CD4-positive, alpha-beta memory T cell (primary cell): ENCODE data around the gene GBP3. TPM values are rescaled to one million over a fixed set of nuclear protein-coding genes. Genes with fewer than 3 reads are reported as not detected.
"Not testable (repeated sequence)": the region's sequence is repeated elsewhere in the genome, so short reads cannot be mapped to it uniquely, and the experiment has no call there.

ENCODE experiments used
- CTCF ChIA-PET: fragments of 350-600 bp; sonication (Branson Sonifier 250); formaldehyde crosslinking; loops from one replicate; lab custom pipeline; 2021; ENCODE audit warnings: inconsistent platforms; ENCODE audit not compliant: partially characterized antibody; lab: Charles Lee
- POLR2A ChIA-PET: fragments of 350-600 bp; sonication (Branson Sonifier 250); formaldehyde crosslinking; loops from one replicate; lab custom pipeline; 2021; ENCODE audit not compliant: partially characterized antibody; lab: Charles Lee
- DNase-seq, 5 donors: peaks; one replicate each; pipeline versions ENCODE4 v3.0.0 to v3.0.0-alpha.2; 2020 to 2022; ENCODE audit warnings: mixed read lengths in 1 of 5
- H3K27ac ChIP-seq: one replicate; pipeline ENCODE4 v1.7.0; 2013; ENCODE audit warnings: low read depth, low read length
- H3K27me3 ChIP-seq: 2 replicates; pipeline ENCODE4 v1.7.0; 2013; ENCODE audit warnings: mild to moderate bottlenecking, low read length, moderate library complexity; ENCODE audit not compliant: insufficient read depth
- H3K36me3 ChIP-seq: 2 replicates; pipeline ENCODE4 v1.7.0; 2013; ENCODE audit warnings: mild to moderate bottlenecking, low read length, moderate library complexity; ENCODE audit not compliant: insufficient read depth
- H3K4me1 ChIP-seq: 2 replicates; pipeline ENCODE4 v1.7.0; 2013; ENCODE audit warnings: mild to moderate bottlenecking, low read length, moderate library complexity; ENCODE audit not compliant: insufficient read depth
- H3K4me3 ChIP-seq, 2 donors: one replicate each; pipeline ENCODE4 v1.7.0; 2013; ENCODE audit warnings: low read length in 2 of 2, mild to moderate bottlenecking in 1 of 2
- H3K9me3 ChIP-seq, 2 donors: one replicate each; pipeline ENCODE4 v1.7.0; 2013; ENCODE audit warnings: low read length in 2 of 2, control low read depth in 1 of 2; ENCODE audit not compliant: control insufficient read depth in 1 of 2
- H3K27ac Mint-ChIP-seq, 7 donors: one replicate each; pipeline ENCODE4 v1.8.0; 2020 to 2021; ENCODE audit warnings: mixed read lengths in 7 of 7, mild to moderate bottlenecking in 6 of 7, inconsistent platforms in 3 of 7, moderate library complexity in 3 of 7
- H3K27me3 Mint-ChIP-seq, 2 donors: one replicate each; pipeline ENCODE4 v1.8.0; 2020 to 2021; ENCODE audit warnings: mixed read lengths in 2 of 2
- H3K36me3 Mint-ChIP-seq, 2 donors: one replicate each; pipeline ENCODE4 v1.8.0; 2020 to 2021; ENCODE audit warnings: mixed read lengths in 2 of 2, inconsistent platforms in 1 of 2, mild to moderate bottlenecking in 1 of 2
- H3K4me1 Mint-ChIP-seq, 4 donors: one replicate each; pipeline ENCODE4 v1.8.0; 2020 to 2021; ENCODE audit warnings: mixed read lengths in 4 of 4, mild to moderate bottlenecking in 1 of 4
- H3K4me3 Mint-ChIP-seq, 8 donors: one replicate each; pipeline ENCODE4 v1.8.0; 2020 to 2021; ENCODE audit warnings: mixed read lengths in 8 of 8, mild to moderate bottlenecking in 7 of 8, moderate library complexity in 6 of 8, inconsistent platforms in 3 of 8
- H3K9me3 Mint-ChIP-seq, 8 donors: one replicate each; pipeline ENCODE4 v1.8.0; 2020 to 2021; ENCODE audit warnings: mixed read lengths in 8 of 8, mild to moderate bottlenecking in 5 of 8, inconsistent platforms in 3 of 8, moderate library complexity in 1 of 8
- intact Hi-C: fragments of 100-400 bp; cut with micrococcal nuclease; formaldehyde crosslinking; loops from one replicate; pipeline ENCODE4 v1.15.1; 2023
- polyA plus RNA-seq, 2 donors: library from polyadenylated mRNA; unstranded; fragments of 300-500 nt; fragmentation: Illumina TruSeq; gene quantifications; one replicate each; pipeline ENCODE4 v1.2.3, GENCODE V29; 2021
- total RNA-seq, 2 experiments: library from RNA; stranded (reverse); gene quantifications; one replicate each; pipeline ENCODE4 v1.2.3, GENCODE V29; 2021

The GBP3 gene
- total and polyA plus RNA-seq, 4 experiments from 2014 or later: 6.4 to 54.1 (median 31.0) TPM

- Mint-ChIP-seq H3K4me3 (peak overlapping the region in 3 of 8 donors; percentile 42 to 66 (median 59)), H3K27me3 (no peaks in the 10 kb centered on the region), H3K27ac (peak overlapping the region; percentile 24 to 90 (median 80)), H3K9me3 (no peaks in the 10 kb centered on the region), H3K4me1 (peaks cover 42 to 82% (median 59%) of the 10 kb centered on the region in 4 donors), H3K36me3 (peaks cover 25 to 66% of the 10 kb centered on the region in 2 donors)
- Histone ChIP-seq H3K27ac (peak overlapping the region; percentile 28), H3K9me3 (no peaks in the 10 kb centered on the region), H3K27me3 (no peaks in the 10 kb centered on the region), H3K4me1 (peaks cover 54% of the 10 kb centered on the region), H3K4me3 (no peak overlapping the region), H3K36me3 (peaks cover 5% of the 10 kb centered on the region)
- ChIA-PET POLR2A (interaction anchor here (1.0 to 1.4 kb wide), 3 partner anchors 17 to 373 kb away, joined by 3 to 8 read pairs (median 3); partner anchors contain the start of gene GBP2), CTCF (interaction anchor here (1.0 to 3.6 kb wide), 31 partner anchors 13 to 714 kb away, joined by 3 to 71 read pairs (median 6); partner anchors contain the start of genes GBP1, GBP4, GBP5 and GBP6)
- intact Hi-C loops: no loop called here
- no peak for DNase-seq
These were observed 37.6 kb downstream of the GBP3 start for GRCh38 chr1:88985032-88985431.

- H3K9me3 Mint-ChIP-seq: no peaks in the 10 kb centered on the region
- Histone ChIP-seq H3K4me3 (no peak overlapping the region), H3K27ac (peak overlapping the region; percentile 28), H3K27me3 (no peaks in the 10 kb centered on the region), H3K4me1 (peaks cover 54% of the 10 kb centered on the region), H3K9me3 (no peaks in the 10 kb centered on the region), H3K36me3 (peaks cover 5% of the 10 kb centered on the region)
- peak overlapping the region in 7 of 8 donors; percentile 2 to 66 (median 42) for H3K4me3 Mint-ChIP-seq
- ChIA-PET POLR2A (interaction anchor here (0.6 to 1.4 kb wide), 5 partner anchors 17 to 800 kb away, joined by 3 to 8 read pairs (median 3); partner anchors contain the start of genes GBP2 and GBP5), CTCF (interaction anchor here (0.7 to 3.6 kb wide), 50 partner anchors 13 to 714 kb away, joined by 3 to 71 read pairs (median 4); partner anchors contain the start of genes GBP1, GBP2, GBP3 and GBP4)
- no peaks in the 10 kb centered on the region for H3K27me3 Mint-ChIP-seq
- intact Hi-C loops: loop anchor here (1.0 kb wide), 3 partner anchors 14 to 471 kb away; no protein-coding TSS in a partner anchor
- peaks cover 44 to 82% (median 59%) of the 10 kb centered on the region in 4 donors for H3K4me1 Mint-ChIP-seq
- H3K27ac Mint-ChIP-seq: peak overlapping the region; percentile 58 to 90 (median 80)
- DNase-seq: no peak
- H3K36me3 Mint-ChIP-seq: peaks cover 25 to 69% of the 10 kb centered on the region in 2 donors
These were observed 38.1 kb downstream of the GBP3 start for GRCh38 chr1:88984569-88984968.

- H3K27me3 ChIP-seq: no peaks in the 10 kb centered on the region
- CTCF ChIA-PET: interaction anchor here (0.7 to 3.6 kb wide), 61 partner anchors 8 to 715 kb away, joined by 3 to 71 read pairs (median 4); partner anchors contain the start of genes GBP1, GBP2, GBP3 and GBP4
- peak; percentile 63 to 73 (median 69) for DNase-seq
- peaks cover 54% of the 10 kb centered on the region for H3K4me1 ChIP-seq
- H3K27ac Mint-ChIP-seq: peak overlapping the region; percentile 17 to 90 (median 85)
- peaks cover 43 to 82% (median 60%) of the 10 kb centered on the region in 4 donors for H3K4me1 Mint-ChIP-seq
- H3K27ac ChIP-seq: peak overlapping the region; percentile 27
- H3K4me3 ChIP-seq: no peak overlapping the region
- H3K27me3 Mint-ChIP-seq: no peaks in the 10 kb centered on the region
- peaks cover 5% of the 10 kb centered on the region for H3K36me3 ChIP-seq
- peak overlapping the region; percentile 8 to 85 (median 64) for H3K4me3 Mint-ChIP-seq
- peaks cover 28 to 73% of the 10 kb centered on the region in 2 donors for H3K36me3 Mint-ChIP-seq
- POLR2A ChIA-PET: interaction anchor here (0.6 to 1.4 kb wide), 7 partner anchors 10 to 800 kb away, joined by 3 to 8 read pairs (median 3); partner anchors contain the start of genes GBP2 and GBP5
- H3K9me3 ChIP-seq: no peaks in the 10 kb centered on the region
- intact Hi-C loops: loop anchor here (1.0 kb wide), 3 partner anchors 14 to 471 kb away; no protein-coding TSS in a partner anchor
- H3K9me3 Mint-ChIP-seq: no peaks in the 10 kb centered on the region
These were observed 38.7 kb downstream of the GBP3 start for GRCh38 chr1:88983791-88984559.

- H3K27me3 ChIP-seq: no peaks in the 10 kb centered on the region
- no peak for DNase-seq
- Mint-ChIP-seq H3K4me3 (no peak overlapping the region), H3K36me3 (peaks cover 28 to 71% of the 10 kb centered on the region in 2 donors), H3K9me3 (no peaks in the 10 kb centered on the region), H3K27me3 (no peaks in the 10 kb centered on the region), H3K4me1 (peaks cover 39 to 72% (median 54%) of the 10 kb centered on the region in 4 donors), H3K27ac (no peak overlapping the region)
- peaks cover 5% of the 10 kb centered on the region for H3K36me3 ChIP-seq
- peaks cover 46% of the 10 kb centered on the region for H3K4me1 ChIP-seq
- no peaks in the 10 kb centered on the region for H3K9me3 ChIP-seq
- POLR2A ChIA-PET: interaction anchor here (1.6 kb wide), 1 partner anchor 9 kb away, joined by 4 read pairs; no protein-coding TSS in a partner anchor
- no peak overlapping the region for H3K27ac ChIP-seq
- no peak overlapping the region for H3K4me3 ChIP-seq
- intact Hi-C loops: no loop called here
- CTCF ChIA-PET: interaction anchor here (1.8 kb wide), 1 partner anchor 129 kb away, joined by 3 read pairs; no protein-coding TSS in a partner anchor
These were observed 40.6 kb downstream of the GBP3 start for GRCh38 chr1:88982055-88982454.

- H3K27me3 ChIP-seq, H3K9me3 ChIP-seq, H3K4me3 Mint-ChIP-seq, H3K27me3 Mint-ChIP-seq, H3K27ac ChIP-seq, DNase-seq, intact Hi-C loops, H3K4me3 ChIP-seq, H3K9me3 Mint-ChIP-seq, H3K36me3 ChIP-seq: not testable (repeated sequence)
- ChIA-PET POLR2A (interaction anchor here (1.6 kb wide), 1 partner anchor 10 kb away, joined by 4 read pairs; no protein-coding TSS in a partner anchor), CTCF (interaction anchor here (0.8 to 1.8 kb wide), 2 partner anchors 129 to 377 kb away, joined by 3 read pairs; no protein-coding TSS in a partner anchor)
- H3K27ac Mint-ChIP-seq: peak overlapping the region in 1 of 7 donors; percentile 56
- H3K4me1 Mint-ChIP-seq: peaks cover 37 to 67% (median 50%) of the 10 kb centered on the region in 4 donors
- peaks cover 46% of the 10 kb centered on the region for H3K4me1 ChIP-seq
- H3K36me3 Mint-ChIP-seq: peaks cover 28 to 66% of the 10 kb centered on the region in 2 donors
These were observed 41.2 kb downstream of the GBP3 start for GRCh38 chr1:88981506-88981905.

- H3K27me3 ChIP-seq: no peaks in the 10 kb centered on the region
- H3K4me1 ChIP-seq: peaks cover 45% of the 10 kb centered on the region
- Mint-ChIP-seq H3K27ac (peak overlapping the region in 1 of 7 donors; percentile 59), H3K27me3 (no peaks in the 10 kb centered on the region), H3K4me3 (no peak overlapping the region), H3K9me3 (no peaks in the 10 kb centered on the region), H3K4me1 (peaks cover 37 to 66% (median 50%) of the 10 kb centered on the region in 4 donors), H3K36me3 (peaks cover 28 to 64% of the 10 kb centered on the region in 2 donors)
- no peak for DNase-seq
- H3K4me3 ChIP-seq: no peak overlapping the region
- POLR2A ChIA-PET: interaction anchor here (1.6 kb wide), 1 partner anchor 10 kb away, joined by 4 read pairs; no protein-coding TSS in a partner anchor
- intact Hi-C loops: no loop called here
- H3K27ac ChIP-seq: no peak overlapping the region
- CTCF ChIA-PET: interaction anchor here (0.8 to 1.8 kb wide), 2 partner anchors 130 to 378 kb away, joined by 3 read pairs; no protein-coding TSS in a partner anchor
- no peaks in the 10 kb centered on the region for H3K9me3 ChIP-seq
- peaks cover 5% of the 10 kb centered on the region for H3K36me3 ChIP-seq
These were observed 41.8 kb downstream of the GBP3 start for GRCh38 chr1:88980870-88981269.
